LNCAP (cell line): ENCODE results near the gene CTNNA1.

ENCODE experiments used
- CTCF ChIP-seq: fragments of 450-650 bp; IDR thresholded peaks from 2 replicates; pipeline ENCODE4 v1.5.1; 2017; ENCODE audit warnings: mild to moderate bottlenecking

The CTNNA1 gene

GRCh38 chr5:138820695-138821094, 67.5 kb downstream of the CTNNA1 start:
- no peak for TF ChIP-seq CTCF

GRCh38 chr5:138824516-138824915, 71.3 kb downstream of the CTNNA1 start:
- no peak for TF ChIP-seq CTCF

- peak; percentile 54 for TF ChIP-seq CTCF
Measured at GRCh38 chr5:138824924-138825863, 72.0 kb downstream of the CTNNA1 start.

GRCh38 chr5:138828556-138828955, 75.3 kb downstream of the CTNNA1 start:
- TF ChIP-seq CTCF: no peak

- TF ChIP-seq CTCF: no peak
Measured at GRCh38 chr5:138829341-138829740, 76.1 kb downstream of the CTNNA1 start.

- TF ChIP-seq CTCF: no peak
Measured at GRCh38 chr5:138831703-138832102, 78.5 kb downstream of the CTNNA1 start.

GRCh38 chr5:138832218-138832617, 79.0 kb downstream of the CTNNA1 start:
- TF ChIP-seq CTCF: no peak
